HG03565 (cell line): ENCODE measurements around the gene TPM2.

Experiments
- ATAC-seq: cut with Tn5 transposase; IDR thresholded peaks from one replicate; pipeline ENCODE4 v1.9.1; 2021; ENCODE audit warnings: mild to moderate bottlenecking, moderate library complexity; ENCODE audit not compliant: unreplicated experiment

Gene TPM2

GRCh38 chr9:35718721-35719511, 29.2 kb upstream of the TPM2 start:
- no peak for ATAC-seq

GRCh38 chr9:35717132-35717870, 27.6 kb upstream of the TPM2 start:
- no peak for ATAC-seq

DNA sequence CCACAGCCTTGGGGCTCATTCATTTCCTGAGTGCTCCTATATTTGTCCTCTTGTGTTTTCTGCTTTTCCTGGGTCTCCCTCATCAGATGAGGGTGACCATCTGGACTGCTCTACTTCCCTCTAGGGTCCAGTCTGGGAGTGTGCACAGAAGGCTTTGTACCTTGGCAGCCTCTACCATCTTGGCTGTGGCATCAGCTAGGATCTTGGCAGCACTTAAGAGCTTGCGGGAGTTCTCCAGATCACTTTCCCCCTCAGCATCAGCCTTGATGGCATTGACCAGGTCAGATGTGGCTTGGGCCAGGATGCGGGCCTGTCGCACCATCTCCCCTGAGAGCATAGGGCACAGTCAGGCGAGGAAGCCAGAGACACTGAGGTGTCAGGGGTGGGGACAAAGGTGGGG, 26.5 kb upstream of the TPM2 start:
- no peak for ATAC-seq

- no peak for ATAC-seq
These were observed 25.0 kb upstream of the TPM2 start for GRCh38 chr9:35714579-35715252.

DNA sequence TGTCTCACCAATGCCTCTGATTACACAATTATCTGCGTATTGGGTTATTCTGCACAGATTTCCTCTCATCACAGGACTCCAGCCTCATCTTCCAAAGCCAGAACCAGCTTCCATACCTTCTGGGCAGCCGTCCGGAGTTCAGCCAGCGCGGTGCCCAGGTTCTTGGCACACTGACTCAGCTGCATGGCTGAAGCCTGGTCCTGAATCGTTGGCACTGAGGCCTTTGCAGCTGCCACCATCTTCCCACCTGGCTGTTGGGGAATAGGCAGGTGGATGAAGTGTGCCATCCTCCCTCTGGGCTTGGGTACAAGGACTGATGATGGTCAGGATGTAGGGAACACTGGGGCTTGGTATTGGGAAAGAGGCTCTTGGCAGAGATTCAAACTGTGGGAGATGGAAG, 24.4 kb upstream of the TPM2 start:
- no peak for ATAC-seq

DNA sequence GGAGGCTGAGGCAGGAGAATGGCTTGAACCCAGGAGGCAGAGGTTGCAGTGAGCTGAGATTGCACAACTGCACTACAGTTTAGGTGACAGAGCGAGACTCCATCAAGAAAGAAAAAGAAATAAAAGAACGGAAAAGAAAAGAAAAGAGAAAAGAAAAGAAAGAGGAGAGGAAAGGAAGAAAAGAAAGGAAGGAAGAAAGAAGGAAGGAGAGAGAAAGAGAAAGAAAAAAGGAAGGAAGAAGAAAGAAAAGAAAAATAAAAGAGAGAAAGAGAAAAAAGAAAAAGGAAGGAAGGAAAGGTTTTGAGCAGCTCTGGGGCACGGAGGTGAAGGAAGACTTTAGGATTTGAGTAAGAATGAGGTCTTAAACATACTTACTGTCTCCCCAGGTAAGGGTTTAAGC, 23.9 kb upstream of the TPM2 start:
- ATAC-seq, result no peak

GRCh38 chr9:35712762-35713400, 23.2 kb upstream of the TPM2 start:
- no peak for ATAC-seq

DNA sequence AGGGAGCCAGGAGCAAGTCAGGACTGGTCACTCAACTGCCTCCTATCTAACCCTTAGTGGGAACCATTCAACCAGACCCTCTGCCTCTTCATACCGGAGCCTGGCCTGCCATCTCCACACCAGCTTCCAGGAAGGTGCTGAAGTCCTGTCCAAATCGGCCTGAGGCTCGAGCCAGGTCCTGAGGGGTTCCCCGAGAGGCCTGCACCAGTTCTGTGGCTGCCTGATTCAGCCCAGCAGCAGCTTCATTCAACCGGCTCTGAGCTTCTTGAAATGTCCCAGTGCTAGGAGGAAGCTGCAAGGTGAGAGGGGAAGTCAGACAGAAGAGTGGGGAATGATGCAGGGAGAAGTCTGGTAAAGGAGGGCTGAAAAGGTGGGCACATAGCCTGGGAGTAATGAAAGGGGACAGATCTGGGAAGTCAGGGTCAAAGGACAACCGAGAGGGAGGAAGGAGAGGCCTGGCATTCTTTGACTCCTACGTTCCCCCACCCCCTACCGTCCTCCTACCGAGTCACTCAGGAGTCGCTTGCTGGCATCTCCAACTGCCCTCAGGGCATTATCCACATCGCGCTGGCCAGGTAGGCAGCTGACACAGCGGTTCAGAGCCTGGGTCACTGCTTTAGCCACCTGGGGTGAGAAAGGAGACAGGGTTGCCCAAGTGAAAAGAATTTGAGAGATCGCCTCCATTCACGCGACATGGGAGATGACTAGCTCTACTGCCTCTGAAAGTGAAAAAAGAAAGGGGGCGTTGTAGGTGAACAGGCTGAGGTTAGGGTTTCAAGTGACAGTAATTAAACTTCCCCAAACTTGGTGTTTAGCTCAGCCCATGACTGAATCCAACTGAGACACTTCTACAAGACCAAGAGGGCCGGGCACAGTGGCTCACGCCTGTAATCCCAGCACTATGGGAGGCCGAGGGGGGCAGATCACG, 22.0 kb upstream of the TPM2 start:
- ATAC-seq, result no peak

GRCh38 chr9:35710818-35711500, 21.2 kb upstream of the TPM2 start:
- ATAC-seq, result no peak

DNA sequence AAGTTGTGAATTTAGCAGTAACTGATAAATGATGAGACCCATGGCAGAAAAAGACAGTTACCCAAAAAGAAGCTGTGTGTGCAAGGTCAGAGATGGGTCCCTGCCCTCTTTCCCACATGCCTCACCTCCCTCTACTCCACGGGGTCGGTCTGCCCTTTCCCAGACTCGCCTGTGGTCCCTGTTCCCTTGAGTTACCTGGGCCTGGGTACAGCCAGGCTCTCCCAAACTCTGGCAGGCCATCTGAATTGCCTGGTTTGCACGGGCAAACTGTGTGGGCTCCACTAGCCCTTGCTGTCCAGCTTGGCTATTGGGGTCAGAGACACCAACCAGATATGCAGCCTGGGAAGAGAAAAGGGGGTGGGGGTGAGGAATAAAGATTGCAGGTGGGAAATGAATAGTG, 18.4 kb upstream of the TPM2 start:
- ATAC-seq, result no peak

- no peak for ATAC-seq
These were observed 17.2 kb upstream of the TPM2 start for GRCh38 chr9:35706951-35707350.

DNA sequence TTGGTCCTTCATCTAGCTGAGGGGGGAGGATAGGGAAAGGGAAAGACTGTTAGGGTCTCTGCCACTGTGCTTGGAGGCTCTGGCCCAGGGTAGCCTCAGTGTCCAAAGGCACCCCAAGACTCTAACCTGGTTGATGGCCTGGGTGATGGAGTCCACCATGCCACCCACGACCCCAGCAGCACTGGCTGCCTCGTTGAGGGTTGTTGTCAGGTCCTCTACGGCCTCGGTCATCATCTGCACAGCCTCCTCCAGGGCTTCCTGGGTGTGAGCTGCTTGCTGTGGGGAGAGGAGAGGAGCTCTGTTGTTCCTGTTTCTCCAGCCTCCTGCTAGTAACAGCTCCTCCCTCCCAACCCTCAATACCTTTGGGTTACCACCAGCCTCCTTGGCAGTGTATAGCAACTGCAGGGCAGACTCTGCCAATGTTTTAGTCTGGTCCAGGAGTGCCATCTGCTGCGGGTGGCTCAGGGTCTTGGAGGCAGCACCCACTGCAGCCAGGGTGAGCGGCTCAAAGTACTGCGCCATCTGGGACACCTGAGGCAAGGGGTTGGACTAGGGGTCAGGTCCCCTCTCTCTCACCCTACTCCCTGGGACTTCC, 16.2 kb upstream of the TPM2 start:
- no peak for ATAC-seq

DNA sequence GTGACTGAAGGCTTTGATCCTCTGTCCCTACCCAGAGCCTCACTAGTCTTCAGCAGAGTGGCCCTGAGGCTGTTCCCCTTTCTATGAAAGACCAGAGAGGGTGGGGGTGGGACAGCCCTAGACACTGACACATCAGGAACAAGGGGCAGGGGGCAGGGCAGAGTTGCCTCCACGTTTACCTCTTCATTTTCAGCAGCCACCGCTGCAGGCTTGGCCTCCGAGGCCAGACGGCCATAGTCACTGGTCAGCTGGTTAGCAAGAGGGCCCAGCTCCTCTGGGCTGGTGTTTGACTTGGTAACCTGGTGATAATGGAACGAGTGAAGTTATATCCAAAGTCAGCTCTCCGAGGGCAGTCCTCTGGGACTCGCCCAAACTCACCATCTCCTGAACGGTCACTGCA, 15.6 kb upstream of the TPM2 start:
- ATAC-seq, result no peak

DNA sequence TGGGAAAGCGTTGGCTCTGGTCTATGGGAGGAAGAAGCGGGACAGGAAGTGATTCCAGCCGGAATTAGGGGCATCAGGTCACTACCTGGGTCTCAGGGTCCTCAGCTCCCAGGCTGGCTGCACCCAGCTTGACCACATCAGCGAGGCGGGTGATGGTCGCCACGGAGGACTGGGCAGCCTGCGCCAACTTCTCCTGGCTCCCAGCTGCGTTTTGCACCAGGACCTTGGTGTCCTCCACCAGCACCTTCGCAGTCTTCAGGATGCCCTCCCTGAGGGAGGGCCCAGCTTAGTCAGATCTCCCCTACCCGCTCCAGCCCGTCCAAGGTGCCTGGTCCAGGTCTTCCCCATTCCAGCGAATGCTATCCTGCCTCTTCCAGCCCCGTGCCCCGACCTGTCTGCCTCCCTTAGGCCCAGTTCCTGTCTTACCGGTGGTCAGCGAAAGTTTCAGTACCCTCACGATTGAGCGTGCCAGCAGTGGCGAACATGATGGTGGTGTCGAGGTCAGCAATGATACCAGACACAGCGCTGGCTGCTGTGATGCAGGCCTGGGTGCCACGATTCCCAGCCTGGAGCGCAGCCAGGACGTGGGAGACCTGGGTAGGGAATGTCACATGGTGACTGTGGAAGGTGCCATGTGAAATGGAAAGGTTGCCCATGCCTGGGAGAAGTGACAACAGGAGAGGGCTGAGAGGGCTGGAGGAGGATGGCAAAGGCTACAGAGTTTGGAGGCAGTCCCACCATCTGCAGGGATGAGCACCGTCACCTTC, 14.4 kb upstream of the TPM2 start:
- no peak for ATAC-seq

DNA sequence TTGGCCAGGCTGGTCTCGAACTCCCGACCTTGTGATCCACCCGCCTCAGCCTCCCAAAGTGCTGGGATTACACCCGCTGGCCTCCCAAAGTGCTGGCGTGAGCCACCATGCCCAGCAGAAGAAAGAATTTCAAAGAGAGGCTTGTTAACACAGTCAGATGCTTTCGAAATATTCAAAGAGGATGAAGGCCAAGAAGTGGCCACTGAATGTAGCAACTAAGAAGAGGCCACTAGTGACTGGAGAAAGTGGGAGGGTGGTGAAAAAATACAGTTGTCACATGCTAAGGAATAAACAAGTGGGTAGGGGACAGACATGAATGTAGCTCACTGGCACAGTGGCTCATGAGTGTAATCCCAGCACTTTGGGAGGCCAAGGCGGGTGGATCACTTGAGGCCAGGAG, 13.0 kb upstream of the TPM2 start:
- no peak for ATAC-seq

DNA sequence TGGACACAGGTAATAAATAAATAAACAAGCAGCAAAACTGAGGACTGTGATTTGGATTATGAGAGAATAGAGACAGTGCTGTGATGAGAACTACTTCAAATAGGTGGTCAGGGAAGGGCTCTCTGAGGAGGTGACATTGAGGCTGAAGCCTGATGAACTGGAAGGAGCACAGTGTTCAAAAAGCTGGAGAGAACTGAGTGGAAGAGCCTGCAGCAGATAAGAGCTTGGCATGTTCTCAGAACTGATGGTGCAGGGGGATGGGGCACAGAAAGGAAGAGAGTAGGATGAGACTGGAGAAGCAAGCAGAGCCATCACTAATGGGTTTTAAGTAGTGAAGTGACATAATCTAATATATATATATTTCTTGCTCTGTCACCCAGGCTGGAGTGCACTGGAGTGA, 11.2 kb upstream of the TPM2 start:
- ATAC-seq, result no peak

- no peak for ATAC-seq
These were observed 10.3 kb upstream of the TPM2 start for GRCh38 chr9:35700031-35700430.

DNA sequence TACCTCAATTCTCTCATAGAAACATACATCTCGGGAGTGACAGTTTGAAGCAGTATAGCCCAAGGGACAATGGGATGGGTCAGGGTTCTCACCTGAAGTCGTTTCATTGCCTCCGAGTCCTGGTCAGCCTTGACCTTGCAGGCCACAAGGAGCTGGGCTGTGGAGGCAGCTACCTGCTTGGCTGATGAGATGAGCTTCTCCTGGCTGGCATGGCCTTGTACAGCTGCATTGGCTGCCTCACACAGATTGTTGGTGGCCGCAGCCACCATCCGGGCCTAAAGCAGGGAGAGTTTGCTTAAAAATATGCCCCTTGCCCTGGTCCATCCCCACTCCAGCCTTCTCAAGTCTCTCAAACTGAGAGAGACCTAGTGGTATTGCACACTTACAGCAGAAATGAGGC, 8.5 kb upstream of the TPM2 start:
- ATAC-seq, result no peak

DNA sequence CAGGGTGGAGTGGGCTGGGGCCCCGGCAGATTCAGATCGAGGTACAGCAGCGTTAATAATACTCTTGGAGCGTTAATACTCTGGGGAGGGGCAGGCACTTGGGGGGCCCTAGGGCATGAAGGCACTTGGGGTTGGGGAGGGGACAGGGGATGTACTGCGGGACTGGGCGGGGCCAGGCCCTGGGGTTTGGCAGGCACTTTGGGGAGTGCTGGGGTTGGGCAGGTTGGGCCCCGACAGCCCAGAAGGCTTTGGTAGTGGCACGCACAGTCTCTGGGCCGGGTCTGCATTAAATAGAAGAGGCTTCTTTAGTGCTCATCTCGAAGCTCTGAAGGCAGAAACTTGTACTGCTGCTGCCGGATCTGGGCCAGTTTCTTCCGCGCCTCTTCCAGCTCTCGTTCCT, 7.8 kb upstream of the TPM2 start:
- no peak for ATAC-seq
